GM10847 (cell line): ENCODE measurements around the gene SLC27A3.
A peak's percentile ranks its signal among the peaks of the same experiment; 100 is the strongest.

Experiments
- POLR2A ChIP-seq: IDR thresholded peaks from 2 replicates; pipeline ENCODE4 v1.6.1; 2011; ENCODE audit not compliant: insufficient read length; ENCODE audit errors: extremely low read depth

Gene SLC27A3

GRCh38 chr1:153773096-153773921 is 1.9 kb upstream of the SLC27A3 start:
- no peak for TF ChIP-seq POLR2A

- TF ChIP-seq POLR2A, result no peak
Observed at GRCh38 chr1:153774026-153774595, 1.1 kb upstream of the SLC27A3 start.

DNA sequence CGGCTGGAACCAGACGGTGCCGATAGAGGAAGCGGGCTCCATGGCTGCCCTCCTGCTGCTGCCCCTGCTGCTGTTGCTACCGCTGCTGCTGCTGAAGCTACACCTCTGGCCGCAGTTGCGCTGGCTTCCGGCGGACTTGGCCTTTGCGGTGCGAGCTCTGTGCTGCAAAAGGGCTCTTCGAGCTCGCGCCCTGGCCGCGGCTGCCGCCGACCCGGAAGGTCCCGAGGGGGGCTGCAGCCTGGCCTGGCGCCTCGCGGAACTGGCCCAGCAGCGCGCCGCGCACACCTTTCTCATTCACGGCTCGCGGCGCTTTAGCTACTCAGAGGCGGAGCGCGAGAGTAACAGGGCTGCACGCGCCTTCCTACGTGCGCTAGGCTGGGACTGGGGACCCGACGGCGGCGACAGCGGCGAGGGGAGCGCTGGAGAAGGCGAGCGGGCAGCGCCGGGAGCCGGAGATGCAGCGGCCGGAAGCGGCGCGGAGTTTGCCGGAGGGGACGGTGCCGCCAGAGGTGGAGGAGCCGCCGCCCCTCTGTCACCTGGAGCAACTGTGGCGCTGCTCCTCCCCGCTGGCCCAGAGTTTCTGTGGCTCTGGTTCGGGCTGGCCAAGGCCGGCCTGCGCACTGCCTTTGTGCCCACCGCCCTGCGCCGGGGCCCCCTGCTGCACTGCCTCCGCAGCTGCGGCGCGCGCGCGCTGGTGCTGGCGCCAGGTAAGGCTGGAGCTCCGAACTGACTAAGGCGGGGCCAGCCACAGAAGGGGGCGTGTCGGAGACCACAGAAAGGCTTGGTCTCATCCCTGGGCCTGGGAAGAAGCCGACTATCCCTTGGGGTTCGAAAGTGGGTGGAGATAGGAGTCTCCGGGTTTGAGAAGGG is 486 bp downstream of the SLC27A3 start:
- TF ChIP-seq POLR2A, result no peak

DNA sequence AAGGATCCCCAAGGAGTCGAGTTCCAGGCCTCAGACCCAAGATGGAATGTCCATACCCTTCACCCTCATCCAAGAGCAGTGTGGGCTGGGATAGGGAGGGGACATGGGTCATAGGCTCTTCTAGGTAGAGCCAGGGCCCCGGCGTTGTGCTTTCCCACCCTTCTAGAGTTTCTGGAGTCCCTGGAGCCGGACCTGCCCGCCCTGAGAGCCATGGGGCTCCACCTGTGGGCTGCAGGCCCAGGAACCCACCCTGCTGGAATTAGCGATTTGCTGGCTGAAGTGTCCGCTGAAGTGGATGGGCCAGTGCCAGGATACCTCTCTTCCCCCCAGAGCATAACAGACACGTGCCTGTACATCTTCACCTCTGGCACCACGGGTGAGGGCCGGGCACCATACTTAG is 1.1 kb downstream of the SLC27A3 start:
- no peak for TF ChIP-seq POLR2A

DNA sequence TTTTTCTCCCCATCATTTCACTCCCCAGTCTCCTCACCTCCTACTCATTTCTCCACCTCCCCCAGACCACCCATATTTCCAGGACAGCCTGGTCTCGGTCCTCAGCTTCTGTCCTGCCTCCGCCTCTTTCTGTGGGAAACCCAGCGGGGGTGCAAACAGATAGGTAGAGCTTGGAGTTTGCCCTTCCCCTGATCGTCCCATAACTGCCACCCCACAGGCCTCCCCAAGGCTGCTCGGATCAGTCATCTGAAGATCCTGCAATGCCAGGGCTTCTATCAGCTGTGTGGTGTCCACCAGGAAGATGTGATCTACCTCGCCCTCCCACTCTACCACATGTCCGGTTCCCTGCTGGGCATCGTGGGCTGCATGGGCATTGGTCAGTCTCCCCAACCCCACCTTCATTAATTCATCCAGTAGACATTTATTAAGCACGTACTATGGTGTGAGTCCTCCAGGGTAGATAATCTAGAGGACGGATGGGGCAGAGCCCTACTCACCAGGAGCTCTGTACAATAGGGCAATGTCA is 1.7 kb downstream of the SLC27A3 start:
- no peak for TF ChIP-seq POLR2A

DNA sequence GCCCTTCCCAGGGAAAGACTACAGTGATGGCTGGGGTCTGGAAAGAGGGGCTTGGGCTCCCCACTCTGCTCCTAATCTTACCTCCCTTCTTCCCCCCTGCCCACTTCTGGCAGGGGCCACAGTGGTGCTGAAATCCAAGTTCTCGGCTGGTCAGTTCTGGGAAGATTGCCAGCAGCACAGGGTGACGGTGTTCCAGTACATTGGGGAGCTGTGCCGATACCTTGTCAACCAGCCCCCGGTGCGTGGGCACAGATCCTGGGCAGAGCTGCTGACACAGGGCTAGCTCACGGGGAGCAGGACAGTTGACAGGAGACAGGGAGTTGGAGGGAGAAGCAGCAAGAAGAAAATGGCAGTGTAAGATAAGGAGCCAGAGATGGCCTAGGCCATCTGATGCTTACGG is 2.4 kb downstream of the SLC27A3 start:
- TF ChIP-seq POLR2A, result no peak

GRCh38 chr1:153778051-153778823 is 3.0 kb downstream of the SLC27A3 start:
- TF ChIP-seq POLR2A, result no peak

GRCh38 chr1:153778824-153779519 is 3.8 kb downstream of the SLC27A3 start:
- TF ChIP-seq POLR2A, result no peak

DNA sequence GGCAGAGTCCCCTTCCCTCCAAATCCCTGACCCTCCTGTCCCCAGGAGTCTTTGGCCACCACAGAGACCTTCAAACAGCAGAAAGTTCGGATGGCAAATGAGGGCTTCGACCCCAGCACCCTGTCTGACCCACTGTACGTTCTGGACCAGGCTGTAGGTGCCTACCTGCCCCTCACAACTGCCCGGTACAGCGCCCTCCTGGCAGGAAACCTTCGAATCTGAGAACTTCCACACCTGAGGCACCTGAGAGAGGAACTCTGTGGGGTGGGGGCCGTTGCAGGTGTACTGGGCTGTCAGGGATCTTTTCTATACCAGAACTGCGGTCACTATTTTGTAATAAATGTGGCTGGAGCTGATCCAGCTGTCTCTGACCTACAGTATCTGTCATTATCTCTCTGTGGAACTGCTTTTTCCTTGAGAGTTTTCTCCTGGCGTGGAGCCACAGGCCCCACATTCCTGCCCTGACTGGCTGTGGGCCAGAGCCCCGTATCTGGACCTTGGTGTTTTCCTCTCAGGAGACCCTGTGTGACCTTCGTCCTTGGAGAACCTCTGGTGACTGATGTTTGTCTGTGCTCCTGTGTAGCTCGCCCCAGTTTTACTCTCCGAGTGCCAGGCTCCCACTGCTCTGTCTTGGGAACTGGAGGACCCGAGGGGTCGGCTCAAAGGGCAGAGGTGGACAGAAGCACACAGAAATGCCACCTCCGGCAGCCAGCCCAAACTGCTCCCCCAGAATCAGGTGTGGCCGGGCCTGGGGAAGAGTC is 4.8 kb downstream of the SLC27A3 start:
- TF ChIP-seq POLR2A, result no peak

DNA sequence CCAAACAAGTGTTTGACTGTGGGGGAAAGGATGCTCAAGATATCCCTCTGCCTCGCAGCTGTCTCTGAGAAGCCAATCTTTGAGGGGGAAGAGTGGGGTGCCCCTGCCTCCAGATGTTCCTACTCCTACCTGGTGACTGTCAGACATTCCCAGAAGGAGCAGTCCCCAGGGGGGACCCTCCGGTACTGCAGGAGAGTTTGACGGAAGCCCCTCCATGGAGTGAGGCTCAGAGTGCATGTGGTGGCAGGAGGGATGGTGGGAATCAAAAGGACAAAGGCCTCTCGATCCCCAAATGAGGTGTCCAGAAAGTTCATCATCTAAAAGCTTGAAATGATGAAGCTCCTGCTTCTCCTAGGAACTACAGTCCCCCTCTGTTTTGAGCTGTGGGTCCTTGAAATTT is 5.3 kb downstream of the SLC27A3 start:
- TF ChIP-seq POLR2A, result no peak

DNA sequence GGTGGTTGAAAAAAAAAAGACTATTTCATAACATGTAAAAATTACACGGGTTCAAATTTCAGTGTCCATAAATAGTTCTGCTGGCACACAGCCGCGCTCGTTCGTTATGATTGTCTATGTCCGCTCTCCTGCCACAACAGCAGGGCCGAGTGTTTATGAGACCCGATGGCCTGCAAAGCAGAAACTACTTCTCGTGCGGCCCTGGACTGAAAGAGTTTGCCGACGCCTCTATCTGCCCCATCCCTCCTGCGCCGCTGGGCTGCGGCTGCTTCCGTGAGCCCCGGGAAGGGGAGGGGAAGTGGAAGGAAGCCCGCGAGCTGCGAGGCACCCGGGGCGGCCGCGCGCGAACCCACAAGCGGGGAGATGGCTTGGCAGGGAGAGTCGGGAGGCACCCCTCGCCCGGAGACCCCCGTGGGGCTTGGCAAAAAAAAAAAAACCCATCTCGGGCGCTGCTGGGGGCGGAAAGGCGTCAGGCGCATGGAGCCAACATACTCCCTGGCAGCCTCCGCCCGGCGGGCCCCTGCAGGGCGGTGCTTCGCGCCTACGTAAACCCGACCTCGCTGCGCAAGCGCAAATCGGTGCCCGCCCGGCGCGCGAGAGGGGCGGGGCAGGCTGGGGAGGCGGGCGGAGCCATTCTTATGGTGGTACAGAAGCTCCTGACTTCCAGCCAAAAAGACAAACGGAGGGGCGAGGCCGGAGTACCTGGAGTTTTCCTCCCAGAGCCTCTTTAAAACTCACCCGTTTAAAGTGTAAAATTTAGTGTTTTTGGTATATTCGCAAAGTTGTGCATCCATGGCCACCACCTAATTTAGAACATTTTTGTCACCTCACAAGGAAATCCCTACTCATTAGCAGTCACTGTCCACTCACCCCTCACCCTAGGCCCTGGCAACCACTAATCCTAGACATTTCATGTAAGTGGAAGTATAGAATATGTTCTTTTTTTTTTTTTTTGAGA is 8.3 kb downstream of the SLC27A3 start:
- peak; percentile 95 for TF ChIP-seq POLR2A

DNA sequence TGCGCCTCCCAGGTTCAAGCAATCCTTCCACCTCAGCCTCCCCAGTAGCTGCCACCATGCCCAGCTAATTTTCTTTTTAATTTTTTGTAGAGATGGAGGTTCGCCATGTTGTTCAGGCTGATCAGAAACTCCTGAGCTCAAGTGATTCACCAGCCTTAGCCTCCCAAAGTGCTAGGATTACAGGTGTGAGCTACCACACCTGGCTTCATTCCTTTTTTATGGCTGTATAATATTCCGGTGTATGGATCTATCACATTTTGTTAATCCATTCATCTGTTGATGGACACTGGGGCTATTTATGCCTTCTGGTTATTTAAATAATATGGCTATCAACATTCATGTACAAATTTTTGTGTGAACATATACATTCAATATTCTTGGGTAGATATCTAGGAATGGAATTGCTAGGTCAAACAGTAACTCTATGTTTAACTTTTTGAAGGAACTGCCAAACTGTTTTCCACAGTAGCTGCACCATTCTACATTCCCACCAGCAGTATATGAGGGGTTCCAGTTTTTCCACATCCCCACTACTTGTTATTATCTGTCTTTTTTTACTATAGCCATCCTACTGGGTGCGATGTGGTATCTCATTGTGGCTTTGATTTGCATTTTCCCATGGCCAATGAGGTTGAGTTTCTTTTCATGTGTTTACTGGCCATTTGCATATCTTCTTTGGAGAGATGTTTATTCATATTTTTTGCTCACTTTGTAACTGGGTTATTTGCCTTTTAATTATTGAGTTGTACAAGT is 11.0 kb downstream of the SLC27A3 start:
- no peak for TF ChIP-seq POLR2A
